GM18951 (cell line): Measurements from ENCODE around the gene ORM2.

Experiments
- POLR2A ChIP-seq: IDR thresholded peaks from 4 replicates; pipeline ENCODE4 v1.6.1; 2011; ENCODE audit warnings: mild to moderate bottlenecking; ENCODE audit not compliant: insufficient read length, insufficient read depth; ENCODE audit errors: extremely low read depth
- in situ Hi-C: fragments of 300-500 bp; cut with MboI; formaldehyde crosslinking; loops from one replicate; pipeline ENCODE4 v1.12.0; 2022; ENCODE audit warnings: low sequenced_read_pairs, mixed read lengths, inconsistent platforms; ENCODE audit not compliant: unreplicated experiment

ORM2 gene

GRCh38 chr9:114372921-114373448, 43.3 kb downstream of the ORM2 start:
- peak; percentile 60 for TF ChIP-seq POLR2A
- in situ Hi-C loops: no loop called here

GRCh38 chr9:114373960-114374730, 44.5 kb downstream of the ORM2 start:
- in situ Hi-C loops: no loop called here

GRCh38 chr9:114374936-114375335, 45.3 kb downstream of the ORM2 start:
- in situ Hi-C loops: no loop called here
- no peak for TF ChIP-seq POLR2A

More at GRCh38 chr9:114373960-114374730, 44.5 kb downstream of the ORM2 start:
- no peak for TF ChIP-seq POLR2A

GRCh38 chr9:114375386-114376175, 45.9 kb downstream of the ORM2 start:
- in situ Hi-C loops: no loop called here
- TF ChIP-seq POLR2A: no peak

GRCh38 chr9:114376586-114377445, 47.1 kb downstream of the ORM2 start:
- in situ Hi-C loops: no loop called here
- TF ChIP-seq POLR2A: no peak

GRCh38 chr9:114378016-114378415, 48.3 kb downstream of the ORM2 start:
- TF ChIP-seq POLR2A: no peak
- in situ Hi-C loops: no loop called here

- in situ Hi-C loops: no loop called here
- TF ChIP-seq POLR2A: no peak
Observed at GRCh38 chr9:114378883-114379282, 49.2 kb downstream of the ORM2 start.
